ENCODE measurements around the gene PNKP. TPM values are rescaled to one million over a fixed set of nuclear protein-coding genes. Genes with fewer than 3 reads are reported as not detected.

Gene PNKP
- polyA plus RNA-seq, 1 donor from 2014 or later, result 43.1 TPM

DNA sequence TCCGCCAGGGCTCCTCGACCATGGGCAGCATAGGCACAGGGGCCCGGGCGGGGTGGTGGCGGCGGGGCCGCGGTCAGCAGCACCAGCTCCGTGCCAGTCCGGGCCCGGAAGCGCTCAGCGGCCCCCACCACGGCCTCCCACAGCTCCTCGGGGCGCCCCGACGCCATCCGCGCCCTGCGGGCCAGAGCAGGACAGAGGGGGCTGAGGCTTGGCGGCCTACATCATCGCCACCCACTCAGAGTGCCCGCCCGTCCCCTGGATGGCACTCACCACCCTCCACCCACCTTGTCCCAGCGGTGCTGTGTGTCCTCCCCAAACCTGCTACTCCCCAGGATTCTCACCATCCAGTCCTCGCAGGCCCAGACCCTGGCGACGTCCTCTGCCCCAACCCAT, 5.7 kb upstream of the PNKP start:
- TF ChIP-seq MXI1 (conservative IDR thresholded peaks at IDR 0.05; ENCODE audit: poor library complexity, severe bottlenecking) (no peak), POLR2AphosphoS5 (IDR thresholded peaks at IDR 0.05) (no peak), EP300 (conservative IDR thresholded peaks at IDR 0.05; ENCODE audit: poor library complexity, severe bottlenecking) (no peak), SMC3 (conservative IDR thresholded peaks at IDR 0.05; ENCODE audit: poor library complexity) (no peak), TAF1 (IDR thresholded peaks at IDR 0.05; ENCODE audit: low read depth) (no peak), RAD21 (conservative IDR thresholded peaks at IDR 0.05) (no peak), EZH2 (IDR thresholded peaks at IDR 0.05; ENCODE audit: borderline replicate concordance, insufficient read depth, low read length, poor library complexity, severe bottlenecking) (no peak)
- TF ChIP-seq, protein P1, sequence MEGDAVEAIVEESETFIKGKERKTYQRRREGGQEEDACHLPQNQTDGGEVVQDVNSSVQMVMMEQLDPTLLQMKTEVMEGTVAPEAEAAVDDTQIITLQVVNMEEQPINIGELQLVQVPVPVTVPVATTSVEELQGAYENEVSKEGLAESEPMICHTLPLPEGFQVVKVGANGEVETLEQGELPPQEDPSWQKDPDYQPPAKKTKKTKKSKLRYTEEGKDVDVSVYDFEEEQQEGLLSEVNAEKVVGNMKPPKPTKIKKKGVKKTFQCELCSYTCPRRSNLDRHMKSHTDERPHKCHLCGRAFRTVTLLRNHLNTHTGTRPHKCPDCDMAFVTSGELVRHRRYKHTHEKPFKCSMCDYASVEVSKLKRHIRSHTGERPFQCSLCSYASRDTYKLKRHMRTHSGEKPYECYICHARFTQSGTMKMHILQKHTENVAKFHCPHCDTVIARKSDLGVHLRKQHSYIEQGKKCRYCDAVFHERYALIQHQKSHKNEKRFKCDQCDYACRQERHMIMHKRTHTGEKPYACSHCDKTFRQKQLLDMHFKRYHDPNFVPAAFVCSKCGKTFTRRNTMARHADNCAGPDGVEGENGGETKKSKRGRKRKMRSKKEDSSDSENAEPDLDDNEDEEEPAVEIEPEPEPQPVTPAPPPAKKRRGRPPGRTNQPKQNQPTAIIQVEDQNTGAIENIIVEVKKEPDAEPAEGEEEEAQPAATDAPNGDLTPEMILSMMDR (IDR thresholded peaks at IDR 0.05; ENCODE audit: poor library complexity, severe bottlenecking), result no peak
- TF ChIP-seq, protein P2, sequence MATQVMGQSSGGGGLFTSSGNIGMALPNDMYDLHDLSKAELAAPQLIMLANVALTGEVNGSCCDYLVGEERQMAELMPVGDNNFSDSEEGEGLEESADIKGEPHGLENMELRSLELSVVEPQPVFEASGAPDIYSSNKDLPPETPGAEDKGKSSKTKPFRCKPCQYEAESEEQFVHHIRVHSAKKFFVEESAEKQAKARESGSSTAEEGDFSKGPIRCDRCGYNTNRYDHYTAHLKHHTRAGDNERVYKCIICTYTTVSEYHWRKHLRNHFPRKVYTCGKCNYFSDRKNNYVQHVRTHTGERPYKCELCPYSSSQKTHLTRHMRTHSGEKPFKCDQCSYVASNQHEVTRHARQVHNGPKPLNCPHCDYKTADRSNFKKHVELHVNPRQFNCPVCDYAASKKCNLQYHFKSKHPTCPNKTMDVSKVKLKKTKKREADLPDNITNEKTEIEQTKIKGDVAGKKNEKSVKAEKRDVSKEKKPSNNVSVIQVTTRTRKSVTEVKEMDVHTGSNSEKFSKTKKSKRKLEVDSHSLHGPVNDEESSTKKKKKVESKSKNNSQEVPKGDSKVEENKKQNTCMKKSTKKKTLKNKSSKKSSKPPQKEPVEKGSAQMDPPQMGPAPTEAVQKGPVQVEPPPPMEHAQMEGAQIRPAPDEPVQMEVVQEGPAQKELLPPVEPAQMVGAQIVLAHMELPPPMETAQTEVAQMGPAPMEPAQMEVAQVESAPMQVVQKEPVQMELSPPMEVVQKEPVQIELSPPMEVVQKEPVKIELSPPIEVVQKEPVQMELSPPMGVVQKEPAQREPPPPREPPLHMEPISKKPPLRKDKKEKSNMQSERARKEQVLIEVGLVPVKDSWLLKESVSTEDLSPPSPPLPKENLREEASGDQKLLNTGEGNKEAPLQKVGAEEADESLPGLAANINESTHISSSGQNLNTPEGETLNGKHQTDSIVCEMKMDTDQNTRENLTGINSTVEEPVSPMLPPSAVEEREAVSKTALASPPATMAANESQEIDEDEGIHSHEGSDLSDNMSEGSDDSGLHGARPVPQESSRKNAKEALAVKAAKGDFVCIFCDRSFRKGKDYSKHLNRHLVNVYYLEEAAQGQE (IDR thresholded peaks at IDR 0.05; ENCODE audit: borderline replicate concordance), result no peak
- no peak overlapping the region for H3K9ac ChIP-seq (ENCODE audit: low read length)
- H2AFZ ChIP-seq (ENCODE audit: low read depth, low read length), result no peak overlapping the region
- H3F3A ChIP-seq (ENCODE audit: insufficient read depth, low read length, poor library complexity, severe bottlenecking), result no peaks in the 10 kb centered on the region
- H3K27ac ChIP-seq (ENCODE audit: low read length), result no peak overlapping the region
- no peaks in the 10 kb centered on the region for H4K20me1 ChIP-seq (ENCODE audit: insufficient read depth)
- H3K9me3 ChIP-seq (ENCODE audit: low read length), result no peaks in the 10 kb centered on the region
- H3K27me3 ChIP-seq (ENCODE audit: insufficient read depth, low read depth, low read length), result no peaks in the 10 kb centered on the region
- H3K79me2 ChIP-seq (replicated peaks; ENCODE audit: insufficient read depth, low read length), result peaks cover 14% of the 10 kb centered on the region
- H3K36me3 ChIP-seq (ENCODE audit: insufficient read depth, low read length), result no peaks in the 10 kb centered on the region
- H3K4me2 ChIP-seq (ENCODE audit: low read length), result no peak overlapping the region
- H3K9me2 ChIP-seq (ENCODE audit: insufficient read depth, low read length), result no peaks in the 10 kb centered on the region
- H3K4me3 ChIP-seq (ENCODE audit: low read length), result no peak overlapping the region

DNA sequence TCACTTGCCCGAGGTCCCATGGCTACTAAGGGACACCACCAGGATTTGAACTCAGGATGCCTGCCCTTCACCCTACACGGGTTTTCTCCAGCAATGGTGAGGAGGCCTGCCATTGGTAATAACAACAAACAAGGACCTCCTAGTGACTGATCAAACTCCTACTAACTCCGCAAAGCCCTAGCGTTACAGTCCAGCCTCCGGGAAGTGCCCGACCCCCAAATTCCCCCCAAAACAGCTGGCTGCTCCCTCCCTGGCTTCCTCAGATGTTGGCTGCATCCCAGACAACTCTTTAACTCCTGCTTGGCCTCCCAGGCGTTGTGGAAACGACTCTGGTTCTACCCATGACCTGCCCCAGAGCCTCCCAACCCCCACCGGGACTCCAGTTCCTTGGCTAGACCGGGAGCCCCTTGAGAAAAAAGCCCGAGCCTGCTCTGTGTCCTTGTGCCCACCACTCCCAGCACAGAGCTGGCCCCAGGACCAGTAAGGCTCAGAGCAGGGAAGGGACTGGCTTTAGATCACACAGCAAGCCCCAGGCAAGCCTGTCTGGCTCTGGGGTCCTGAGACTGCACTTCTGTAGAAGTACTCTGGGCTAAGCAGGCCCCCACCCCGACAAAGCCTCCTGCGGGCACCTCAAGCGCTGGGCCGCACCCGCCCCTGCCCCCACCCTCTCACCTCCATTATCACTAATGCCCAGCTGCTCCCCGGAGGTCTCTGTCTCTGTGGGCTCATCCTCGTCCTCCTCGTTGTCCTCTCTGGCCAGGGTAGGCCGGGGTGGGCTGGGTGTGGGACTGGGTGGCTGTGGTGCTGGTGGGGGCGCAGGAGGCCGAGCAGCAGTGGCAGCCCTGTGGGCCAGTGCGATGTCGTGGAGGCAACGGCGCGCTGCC, 5.1 kb upstream of the PNKP start:
- Histone ChIP-seq H2AFZ (ENCODE audit: low read depth, low read length) (no peak overlapping the region), H3K27ac (ENCODE audit: low read length) (no peak overlapping the region), H3K4me2 (ENCODE audit: low read length) (no peak overlapping the region), H3K4me3 (ENCODE audit: low read length) (no peak overlapping the region), H3K9me3 (ENCODE audit: low read length) (no peaks in the 10 kb centered on the region), H3K36me3 (ENCODE audit: insufficient read depth, low read length) (no peaks in the 10 kb centered on the region), H3K9me2 (ENCODE audit: insufficient read depth, low read length) (no peaks in the 10 kb centered on the region), H3K27me3 (ENCODE audit: insufficient read depth, low read depth, low read length) (no peaks in the 10 kb centered on the region), H3F3A (ENCODE audit: insufficient read depth, low read length, poor library complexity, severe bottlenecking) (no peaks in the 10 kb centered on the region), H3K79me2 (replicated peaks; ENCODE audit: insufficient read depth, low read length) (peaks cover 14% of the 10 kb centered on the region), H3K9ac (ENCODE audit: low read length) (no peak overlapping the region), H4K20me1 (ENCODE audit: insufficient read depth) (no peaks in the 10 kb centered on the region)
- TF ChIP-seq EP300 (conservative IDR thresholded peaks at IDR 0.05; ENCODE audit: poor library complexity, severe bottlenecking) (no peak), SMC3 (conservative IDR thresholded peaks at IDR 0.05; ENCODE audit: poor library complexity) (no peak), POLR2AphosphoS5 (IDR thresholded peaks at IDR 0.05) (no peak), EZH2 (IDR thresholded peaks at IDR 0.05; ENCODE audit: borderline replicate concordance, insufficient read depth, low read length, poor library complexity, severe bottlenecking) (no peak), MXI1 (conservative IDR thresholded peaks at IDR 0.05; ENCODE audit: poor library complexity, severe bottlenecking) (no peak), RAD21 (conservative IDR thresholded peaks at IDR 0.05) (no peak), TAF1 (IDR thresholded peaks at IDR 0.05; ENCODE audit: low read depth) (no peak)
- TF ChIP-seq, protein P1 (IDR thresholded peaks at IDR 0.05; ENCODE audit: poor library complexity, severe bottlenecking), result no peak
- TF ChIP-seq, protein P2 (IDR thresholded peaks at IDR 0.05; ENCODE audit: borderline replicate concordance), result no peak

Data from neural cell (in vitro differentiated cells).